T-helper 1 cell treated with Interleukin-12 subunit alpha and Interleukin-12 subunit beta and Interleukin-4 antibody, amounts not matched to agents 30 μg/mL and 1 μg/mL, for 36 hours (primary cell): ENCODE measurements around the gene PADI1.

ENCODE experiments used
- H3K27ac Mint-ChIP-seq: one replicate; pipeline ENCODE4 v1.8.0; 2021; ENCODE audit warnings: mild to moderate bottlenecking, mixed read lengths
- H3K27me3 Mint-ChIP-seq: one replicate; pipeline ENCODE4 v1.8.0; 2021; ENCODE audit warnings: low read depth, mixed read lengths
- H3K36me3 Mint-ChIP-seq: one replicate; pipeline ENCODE4 v1.8.0; 2021; ENCODE audit warnings: low read depth, mixed read lengths
- H3K4me1 Mint-ChIP-seq: one replicate; pipeline ENCODE4 v1.8.0; 2021; ENCODE audit warnings: low read depth, mixed read lengths
- H3K4me3 Mint-ChIP-seq: one replicate; pipeline ENCODE4 v1.8.0; 2021; ENCODE audit warnings: mild to moderate bottlenecking, moderate library complexity, mixed read lengths
- H3K9me3 Mint-ChIP-seq: one replicate; pipeline ENCODE4 v1.8.0; 2021; ENCODE audit warnings: mixed read lengths

Gene PADI1

DNA sequence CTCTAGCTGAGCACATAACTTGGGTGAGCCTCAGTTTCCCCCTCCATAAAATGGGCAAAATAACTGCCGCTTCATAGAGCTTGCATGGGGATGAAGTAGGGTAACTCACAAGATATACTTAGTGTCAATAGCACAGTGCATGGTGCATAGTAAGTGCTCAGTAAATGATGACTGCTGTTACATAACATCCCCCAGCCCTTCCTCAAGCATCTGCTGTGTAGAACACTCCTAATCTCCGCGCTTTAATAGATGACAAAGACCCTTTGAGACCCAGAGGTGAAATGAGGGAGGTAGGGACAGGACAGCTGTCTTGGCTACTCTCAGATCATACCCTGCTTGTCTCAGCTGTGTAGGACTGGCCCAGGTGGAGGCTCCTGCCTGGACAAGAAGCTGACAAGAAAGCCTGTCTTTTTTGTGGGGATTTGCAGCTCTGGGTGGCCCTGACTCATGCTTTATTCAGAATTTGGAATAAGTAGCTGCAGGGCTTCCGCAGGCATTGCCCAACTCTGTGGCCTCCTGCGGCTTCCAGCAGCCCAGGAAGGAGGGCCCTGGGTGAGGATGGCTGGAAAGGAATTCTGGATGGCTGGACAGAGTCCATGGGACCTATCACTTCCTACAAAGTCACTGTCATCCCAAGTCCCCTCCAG, 82.3 kb downstream of the PADI1 start:
- H3K27me3 Mint-ChIP-seq = peaks cover 2% of the 10 kb centered on the region
- no peak overlapping the region for H3K4me3 Mint-ChIP-seq
- no peaks in the 10 kb centered on the region for H3K4me1 Mint-ChIP-seq
- no peak overlapping the region for H3K27ac Mint-ChIP-seq
- H3K9me3 Mint-ChIP-seq = no peaks in the 10 kb centered on the region
- H3K36me3 Mint-ChIP-seq = no peaks in the 10 kb centered on the region

DNA sequence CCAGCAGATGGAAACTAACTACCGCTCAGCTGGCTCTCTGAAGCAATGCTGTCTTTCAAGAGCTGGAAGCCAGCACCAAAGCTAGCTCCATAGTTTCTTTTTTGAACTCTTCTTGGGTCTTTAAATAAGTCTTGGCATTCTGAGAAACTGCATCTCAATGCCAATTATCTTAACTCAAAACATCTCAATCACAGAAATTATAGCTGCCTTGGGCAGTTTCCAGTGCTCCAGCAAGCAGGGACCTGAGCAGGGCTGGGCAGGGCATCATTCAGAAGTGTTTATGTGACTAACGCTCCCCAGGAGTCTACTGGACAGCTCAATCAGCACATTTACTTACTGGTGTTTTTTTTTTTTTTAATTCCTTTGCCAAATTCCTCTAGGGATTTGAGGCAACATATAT, 84.8 kb downstream of the PADI1 start:
- Mint-ChIP-seq H3K4me1 (no peaks in the 10 kb centered on the region), H3K9me3 (no peaks in the 10 kb centered on the region), H3K4me3 (no peak overlapping the region), H3K27me3 (no peaks in the 10 kb centered on the region), H3K27ac (no peak overlapping the region), H3K36me3 (no peaks in the 10 kb centered on the region)

DNA sequence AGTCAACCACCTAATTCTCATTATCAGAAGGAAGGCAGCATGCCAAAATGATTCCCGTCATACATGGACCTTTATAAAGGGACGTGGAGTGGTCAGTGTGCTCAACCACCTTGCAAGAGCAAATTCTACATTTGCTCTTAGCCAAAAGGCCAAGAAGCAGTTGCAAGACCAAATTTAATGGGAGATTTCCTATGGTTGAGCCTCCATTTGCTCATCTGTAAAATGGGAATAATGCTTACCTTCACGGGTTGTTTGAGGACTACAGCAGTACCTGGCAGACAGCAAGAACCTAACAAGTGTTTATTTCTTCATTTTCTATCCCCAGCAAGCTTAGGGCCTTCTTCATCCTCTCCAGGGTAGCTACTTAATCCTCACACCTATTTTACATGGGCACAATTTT, 85.6 kb downstream of the PADI1 start:
- Mint-ChIP-seq H3K4me3 (no peak overlapping the region), H3K9me3 (no peaks in the 10 kb centered on the region), H3K4me1 (no peaks in the 10 kb centered on the region), H3K27me3 (no peaks in the 10 kb centered on the region), H3K27ac (no peak overlapping the region), H3K36me3 (no peaks in the 10 kb centered on the region)

DNA sequence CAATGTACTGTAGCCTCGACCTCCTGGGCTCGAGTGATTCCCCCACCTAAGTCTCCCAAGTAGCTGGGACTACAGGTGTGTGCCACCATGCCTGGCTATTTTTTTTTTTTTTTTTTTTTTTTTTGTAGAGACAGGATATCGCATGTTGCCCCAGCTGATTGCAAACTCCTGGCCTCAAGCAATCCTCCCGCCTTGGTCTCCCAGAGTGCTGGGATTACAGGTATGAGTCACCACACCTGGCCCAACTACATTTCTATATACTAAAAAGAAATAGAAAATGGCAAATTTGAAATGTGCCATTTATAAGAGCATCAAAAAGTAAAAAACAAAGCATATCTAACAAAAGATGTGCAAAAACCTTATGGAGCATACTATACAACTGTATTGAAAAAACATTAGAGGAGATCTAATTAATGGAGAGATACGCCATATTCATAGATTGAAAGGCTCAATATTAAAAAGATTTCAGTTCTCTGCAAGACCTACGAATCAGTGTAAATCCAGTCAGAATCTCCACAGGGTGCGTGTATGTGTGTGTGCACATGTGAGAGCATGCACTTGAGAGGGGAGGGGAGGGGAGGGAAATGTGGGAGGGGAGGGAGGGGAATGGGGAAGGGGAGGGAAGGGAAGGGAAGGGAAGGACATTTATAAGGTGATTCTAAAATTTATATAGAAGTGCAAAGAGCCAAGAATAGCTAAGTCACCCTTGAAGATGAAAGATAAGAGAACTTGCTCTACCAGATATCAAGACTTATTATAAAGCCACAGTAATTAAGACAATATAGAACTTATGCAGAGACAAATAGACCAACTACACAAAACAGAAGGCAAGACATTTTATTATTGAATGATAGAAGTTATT, 87.6 kb downstream of the PADI1 start:
- Mint-ChIP-seq H3K36me3 (no peaks in the 10 kb centered on the region), H3K27ac (no peak overlapping the region), H3K9me3 (no peaks in the 10 kb centered on the region), H3K4me3 (no peak overlapping the region), H3K27me3 (no peaks in the 10 kb centered on the region), H3K4me1 (no peaks in the 10 kb centered on the region)

DNA sequence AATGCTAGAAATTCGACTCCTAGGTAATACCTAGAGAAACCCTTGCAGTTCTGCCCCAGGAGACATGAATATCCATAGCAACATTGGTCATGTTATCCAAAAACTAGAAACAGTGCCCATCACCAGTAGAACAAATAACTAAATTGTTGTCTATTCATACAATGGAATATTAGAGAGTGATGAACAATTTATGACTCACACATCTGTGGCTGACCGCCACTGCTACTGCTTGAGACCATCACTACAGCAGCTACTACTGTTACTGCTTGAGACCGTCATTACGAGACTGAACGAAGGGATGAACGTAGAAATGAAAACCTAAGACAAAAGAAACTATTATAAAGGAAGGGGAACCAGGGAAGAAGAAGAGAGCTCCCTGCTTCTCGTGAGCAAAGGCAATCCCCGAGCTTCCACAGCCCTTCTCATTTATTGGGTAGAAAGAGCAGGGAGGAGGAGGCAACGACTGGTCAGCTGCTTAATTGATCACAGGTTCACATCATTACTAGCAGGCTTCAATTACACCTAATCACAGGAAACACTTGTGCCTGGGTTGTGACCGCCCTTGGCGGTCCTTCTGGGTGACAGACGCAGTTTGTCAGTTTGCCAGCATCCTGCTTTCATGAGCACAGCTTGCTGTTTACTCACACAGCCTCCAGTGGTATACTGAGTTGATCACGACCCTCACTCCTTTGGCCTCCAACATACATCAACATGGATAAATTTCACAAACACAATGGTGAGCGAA, 88.9 kb downstream of the PADI1 start:
- Mint-ChIP-seq H3K9me3 (no peaks in the 10 kb centered on the region), H3K4me1 (no peaks in the 10 kb centered on the region), H3K27me3 (no peaks in the 10 kb centered on the region), H3K36me3 (no peaks in the 10 kb centered on the region), H3K4me3 (no peak overlapping the region), H3K27ac (no peak overlapping the region)

DNA sequence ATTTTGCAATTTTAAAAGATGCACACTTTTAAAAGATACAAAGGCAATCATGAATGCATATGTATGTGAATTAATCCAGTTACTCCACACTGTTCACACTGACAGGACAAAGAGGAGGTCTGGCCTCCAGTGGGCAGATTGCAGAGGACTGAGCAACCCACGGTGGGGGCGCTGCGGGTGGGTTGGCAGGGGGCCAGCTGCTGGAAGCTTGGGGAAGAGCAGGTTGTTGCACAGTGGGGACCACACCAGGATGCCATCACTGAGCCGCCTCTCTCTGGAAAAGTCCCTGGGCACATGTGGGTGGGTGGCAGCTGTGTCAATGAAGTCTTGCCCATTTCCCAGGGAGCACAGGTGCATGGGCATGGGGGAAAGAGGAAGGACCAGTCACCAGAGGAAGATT, 90.4 kb downstream of the PADI1 start:
- no peak overlapping the region for H3K4me3 Mint-ChIP-seq
- H3K36me3 Mint-ChIP-seq = no peaks in the 10 kb centered on the region
- H3K27me3 Mint-ChIP-seq = no peaks in the 10 kb centered on the region
- H3K9me3 Mint-ChIP-seq = no peaks in the 10 kb centered on the region
- H3K27ac Mint-ChIP-seq = no peak overlapping the region
- no peaks in the 10 kb centered on the region for H3K4me1 Mint-ChIP-seq
